Natural killer cell treated with Interleukin-12 subunit alpha and Interleukin-12 subunit beta and Interleukin-15 and Interleukin-18, amount 100 ng/mL, for 72 hours (primary cell): Measurements from ENCODE around the gene PTMS. TPM values are rescaled to one million over a fixed set of nuclear protein-coding genes. Genes with fewer than 3 reads are reported as not detected.
"Not testable (repeated sequence)": the region's sequence is repeated elsewhere in the genome, so short reads cannot be mapped to it uniquely, and the experiment has no call there.

Source experiments
- ATAC-seq, 2 donors: fragments of 150-1000 bp; cut with Tn5 transposase in 1 of 2; sonication (Bioruptor Pico), chemical (Tn5 transposase) in 1 of 2; 2 replicates each; pipeline ENCODE4 v1.10.0; 2021
- DNase-seq: peaks from one replicate; pipeline ENCODE4 v3.0.0; 2022; ENCODE audit warnings: low spot score
- H3K27ac Mint-ChIP-seq, 2 donors: 1 replicate in 1 of 2; 2 replicates in 1 of 2; pipeline ENCODE4 v1.8.0; 2022; ENCODE audit warnings: mixed read lengths in 2 of 2, mild to moderate bottlenecking in 1 of 2, moderate library complexity in 1 of 2
- H3K27me3 Mint-ChIP-seq, 2 donors: 1 replicate in 1 of 2; 2 replicates in 1 of 2; pipeline ENCODE4 v1.8.0; 2022; ENCODE audit warnings: mixed read lengths in 2 of 2
- H3K36me3 Mint-ChIP-seq: one replicate; pipeline ENCODE4 v1.8.0; 2022; ENCODE audit warnings: mixed read lengths
- H3K4me1 Mint-ChIP-seq, 2 donors: 1 replicate in 1 of 2; 2 replicates in 1 of 2; pipeline ENCODE4 v1.8.0; 2022; ENCODE audit warnings: low read depth in 2 of 2, mixed read lengths in 2 of 2, mild to moderate bottlenecking in 1 of 2
- H3K4me3 Mint-ChIP-seq: one replicate; pipeline ENCODE4 v1.8.0; 2022; ENCODE audit warnings: mixed read lengths
- H3K9me3 Mint-ChIP-seq: 2 replicates; pipeline ENCODE4 v1.8.0; 2022; ENCODE audit warnings: mixed read lengths
- total RNA-seq, 2 donors: library from RNA; stranded (reverse); gene quantifications; one replicate each; pipeline ENCODE4 v1.2.3, GENCODE V29; 2022

PTMS gene
- total RNA-seq, 2 donors from 2014 or later, result 50.4 to 93.8 TPM

DNA sequence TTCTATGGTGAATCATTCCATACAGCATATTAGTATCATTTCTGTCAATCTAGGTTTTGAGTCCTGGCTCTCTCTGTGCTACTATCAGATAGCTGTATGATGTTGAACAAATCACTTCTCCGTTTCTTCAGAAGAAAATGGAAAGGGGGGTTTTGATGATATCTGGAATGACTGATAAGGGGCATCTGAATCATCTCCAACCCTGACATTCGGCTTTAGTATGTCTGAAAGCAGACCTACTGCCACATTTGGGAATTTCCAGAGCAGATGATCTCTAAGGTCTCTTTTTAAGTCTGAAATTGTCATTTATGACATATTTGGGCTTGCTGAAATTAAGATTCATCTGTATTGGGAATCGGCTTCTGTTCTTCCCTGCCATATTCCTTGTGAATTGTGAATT, 23.3 kb upstream of the PTMS start:
- ATAC-seq, result no peak
- H3K27ac Mint-ChIP-seq, result no peak overlapping the region
- H3K27me3 Mint-ChIP-seq, result no peaks in the 10 kb centered on the region
- no peak for DNase-seq
- H3K9me3 Mint-ChIP-seq, result no peaks in the 10 kb centered on the region
- peaks cover 7% of the 10 kb centered on the region for H3K36me3 Mint-ChIP-seq
- H3K4me3 Mint-ChIP-seq, result no peak overlapping the region
- peaks cover 6 to 8% of the 10 kb centered on the region in 2 donors for H3K4me1 Mint-ChIP-seq

DNA sequence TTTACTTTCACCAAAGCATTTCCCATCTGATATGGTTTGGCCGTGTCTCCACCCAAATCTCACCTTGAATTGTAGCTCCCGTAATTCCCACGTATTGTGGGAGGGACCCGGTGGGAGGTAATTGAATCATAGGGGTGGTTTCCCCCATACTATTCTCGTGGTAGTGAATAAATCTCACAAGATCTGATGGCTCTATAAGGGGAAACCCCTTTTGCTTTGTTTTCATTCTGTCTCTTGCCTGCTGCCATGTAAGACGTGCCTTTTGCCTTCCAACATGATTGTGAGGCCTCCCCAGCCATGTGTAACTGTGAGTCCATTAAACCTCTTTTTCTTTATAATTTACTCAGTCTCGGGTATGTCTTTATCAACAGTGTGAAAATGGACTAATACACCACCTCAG, 22.9 kb upstream of the PTMS start:
- not testable (repeated sequence) for DNase-seq, H3K27ac Mint-ChIP-seq, ATAC-seq, H3K9me3 Mint-ChIP-seq, H3K4me1 Mint-ChIP-seq, H3K4me3 Mint-ChIP-seq, H3K27me3 Mint-ChIP-seq
- H3K36me3 Mint-ChIP-seq, result peaks cover 11% of the 10 kb centered on the region

DNA sequence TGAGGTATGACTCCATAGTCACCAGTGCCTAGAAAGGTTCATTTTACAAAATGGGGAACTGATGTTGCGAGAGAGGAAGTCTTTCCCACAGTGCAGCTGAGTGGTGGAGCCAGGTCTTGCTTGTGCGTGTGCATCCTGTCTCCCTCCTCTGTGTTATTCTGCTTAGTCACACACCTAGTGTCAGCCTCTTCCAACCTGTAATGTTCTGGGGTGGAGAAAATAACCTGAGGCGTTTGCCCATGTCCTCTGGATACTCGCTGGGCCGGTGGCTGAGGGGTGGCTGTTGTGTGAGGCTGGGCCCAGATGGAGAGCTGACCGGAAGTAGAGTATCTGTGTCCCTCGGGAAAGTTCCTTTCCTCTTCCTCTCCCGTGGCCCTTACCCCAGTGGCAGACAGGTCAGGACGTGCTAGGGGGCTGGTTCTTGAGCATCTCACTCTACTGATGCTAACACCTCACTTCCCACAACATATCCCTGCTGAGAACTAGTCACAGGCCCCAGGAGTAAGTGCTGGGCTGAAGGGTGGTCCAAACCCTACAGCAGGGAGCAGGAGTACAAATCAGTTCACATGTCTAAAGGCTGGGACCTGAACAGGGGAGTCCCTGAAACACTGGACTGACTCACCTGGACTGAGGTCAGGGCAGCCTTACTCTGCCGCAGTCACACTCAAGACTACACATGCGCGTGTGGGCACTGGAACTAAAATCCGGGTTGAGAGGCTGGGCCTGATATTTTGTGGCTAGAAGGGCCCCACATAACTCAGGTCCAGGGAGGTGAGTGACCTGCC, 20.2 kb upstream of the PTMS start:
- DNase-seq (no peak), ATAC-seq (peak; percentile 73 to 74)
- H3K9me3 Mint-ChIP-seq, result no peaks in the 10 kb centered on the region
- peaks cover 6 to 8% of the 10 kb centered on the region in 2 donors for H3K4me1 Mint-ChIP-seq
- no peak overlapping the region for H3K4me3 Mint-ChIP-seq
- peaks cover 16% of the 10 kb centered on the region for H3K36me3 Mint-ChIP-seq
- H3K27me3 Mint-ChIP-seq, result no peaks in the 10 kb centered on the region
- H3K27ac Mint-ChIP-seq, result peak overlapping the region; percentile 57 to 76

DNA sequence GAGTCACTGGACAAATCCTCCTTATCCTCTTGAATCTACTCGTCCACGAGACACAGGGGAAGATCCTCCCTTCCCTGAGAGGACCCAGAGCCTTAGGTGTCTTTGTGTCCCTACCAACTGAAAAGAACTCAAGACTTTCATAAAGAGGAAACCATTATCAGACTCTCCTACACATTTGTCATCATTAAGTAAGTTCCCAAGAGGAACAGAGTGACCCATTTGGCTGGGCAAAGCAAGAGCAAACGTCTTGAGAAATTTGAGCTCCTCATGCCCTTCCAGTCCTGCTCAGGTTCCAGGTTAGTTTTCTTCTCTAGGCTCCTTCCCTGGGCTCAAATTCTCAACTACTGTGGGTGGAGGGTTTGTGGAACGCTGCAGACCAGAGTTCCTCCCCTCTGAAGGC, 18.9 kb upstream of the PTMS start:
- Mint-ChIP-seq H3K36me3 (peaks cover 18% of the 10 kb centered on the region), H3K9me3 (no peaks in the 10 kb centered on the region), H3K27me3 (no peaks in the 10 kb centered on the region), H3K27ac (peak overlapping the region in 1 of 2 donors; percentile 27), H3K4me3 (no peak overlapping the region), H3K4me1 (peaks cover 12 to 14% of the 10 kb centered on the region in 2 donors)
- no peak for DNase-seq
- ATAC-seq, result no peak

DNA sequence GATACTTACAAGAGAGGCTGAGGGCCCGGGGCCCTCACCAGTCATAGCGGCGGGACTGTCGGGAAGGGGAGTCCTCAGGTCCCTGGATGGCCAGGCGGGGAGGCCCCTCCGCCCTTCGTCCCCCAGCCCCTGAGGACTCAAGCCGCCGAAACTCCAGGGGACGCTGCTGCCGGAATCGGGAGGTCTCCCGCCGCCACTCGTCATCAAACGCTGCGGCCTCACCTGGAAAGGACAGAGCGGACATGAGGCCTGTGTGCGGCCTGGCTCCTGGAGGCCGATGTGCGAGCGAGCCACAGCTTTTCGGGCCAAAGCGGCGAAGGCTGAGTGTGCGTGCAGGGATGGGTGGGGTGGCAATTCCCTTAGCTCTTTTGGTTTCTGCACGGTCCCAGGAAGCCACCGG, 17.4 kb upstream of the PTMS start:
- H3K27me3 Mint-ChIP-seq, result no peaks in the 10 kb centered on the region
- no peak overlapping the region for H3K27ac Mint-ChIP-seq
- peaks cover 18% of the 10 kb centered on the region for H3K36me3 Mint-ChIP-seq

DNA sequence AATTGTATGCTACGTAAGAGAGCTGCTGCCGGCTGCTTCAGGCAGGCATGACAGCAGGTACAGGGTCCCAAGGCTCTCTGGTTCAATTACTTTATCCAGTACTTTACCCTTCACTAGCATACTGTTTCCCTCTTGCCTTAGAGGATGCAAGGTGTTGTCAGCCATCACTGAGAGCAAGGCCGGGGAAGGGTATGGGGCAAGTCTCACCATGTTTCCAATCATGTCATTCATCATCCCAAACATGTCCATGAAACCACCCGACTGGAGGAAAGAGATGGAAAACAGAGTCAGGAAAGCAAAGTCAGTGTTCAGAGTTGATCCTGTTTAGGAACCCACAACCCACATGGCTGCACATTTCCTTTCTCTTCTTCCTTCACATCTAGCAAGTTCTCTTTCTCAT, 15.7 kb upstream of the PTMS start:
- ATAC-seq, result no peak
- Mint-ChIP-seq H3K36me3 (peaks cover 18% of the 10 kb centered on the region), H3K4me1 (peaks cover 12 to 14% of the 10 kb centered on the region in 2 donors), H3K9me3 (no peaks in the 10 kb centered on the region), H3K27me3 (no peaks in the 10 kb centered on the region), H3K4me3 (no peak overlapping the region), H3K27ac (peak overlapping the region in 1 of 2 donors; percentile 89)
- no peak for DNase-seq

More for the DNA sequence above, 17.4 kb upstream of the PTMS start:
- Mint-ChIP-seq H3K4me3 (no peak overlapping the region), H3K4me1 (peaks cover 16 to 17% of the 10 kb centered on the region in 2 donors), H3K9me3 (no peaks in the 10 kb centered on the region)
- no peak for DNase-seq
- no peak for ATAC-seq

DNA sequence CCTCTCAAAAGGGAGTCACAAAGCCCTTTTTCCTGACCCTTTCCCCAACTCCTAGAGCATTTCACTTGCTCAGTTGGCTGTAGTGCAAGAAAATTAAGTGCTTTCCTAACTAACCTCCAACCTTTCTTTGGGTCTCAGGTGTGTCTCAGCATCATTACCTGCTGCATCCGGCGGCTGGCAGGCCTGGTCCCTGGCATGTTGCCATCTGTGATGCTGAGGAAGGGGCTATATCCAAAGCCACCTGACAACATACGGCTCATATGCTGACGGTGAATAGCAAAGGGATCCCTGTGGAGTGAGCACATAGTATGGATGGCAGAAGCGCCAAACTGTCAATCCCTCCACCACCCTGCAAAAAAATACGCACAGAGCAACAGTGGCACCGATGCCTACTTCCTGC, 14.4 kb upstream of the PTMS start:
- DNase-seq, result no peak
- Mint-ChIP-seq H3K9me3 (no peaks in the 10 kb centered on the region), H3K4me3 (peak overlapping the region; percentile 91), H3K4me1 (peaks cover 12 to 13% of the 10 kb centered on the region in 2 donors), H3K27ac (peak overlapping the region; percentile 89), H3K27me3 (peaks cover 0 to under 1% of the 10 kb centered on the region in 2 donors), H3K36me3 (peaks cover 18% of the 10 kb centered on the region)
- no peak for ATAC-seq

DNA sequence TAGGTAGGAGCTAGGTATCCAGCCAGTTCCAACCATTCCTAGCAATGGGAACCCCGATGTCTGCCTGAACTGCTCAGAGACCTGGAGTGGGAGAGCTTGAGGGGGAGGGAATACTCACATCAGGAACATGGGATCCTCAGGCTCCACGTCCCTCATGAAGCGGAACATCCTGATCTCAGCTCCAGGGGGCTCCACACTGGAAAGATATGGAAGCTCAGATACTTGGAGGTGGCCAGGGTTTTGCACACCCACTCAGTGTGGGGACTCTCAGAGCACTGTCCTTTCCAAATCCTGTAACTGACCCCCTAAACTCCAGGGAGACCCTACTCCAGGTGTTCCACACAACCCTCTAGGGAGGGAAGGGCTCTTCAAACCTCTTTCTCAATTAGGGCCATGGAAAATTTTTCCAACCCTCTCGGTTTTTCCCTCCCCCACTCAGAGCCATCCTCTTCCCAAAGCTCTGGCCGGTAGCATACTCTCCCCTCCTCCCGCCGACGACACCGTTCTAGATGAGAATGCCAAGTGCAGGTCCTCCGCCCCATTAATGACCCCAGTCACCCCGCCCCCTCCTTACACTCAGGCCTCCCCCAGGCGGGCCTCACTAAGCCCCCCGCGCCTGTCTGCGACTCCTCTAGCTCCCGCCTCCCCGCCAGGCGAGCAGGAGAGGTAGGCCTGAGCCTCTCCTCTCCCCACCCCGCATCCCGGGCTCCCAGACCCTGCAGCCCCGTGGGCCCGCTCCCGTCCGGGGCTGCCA, 13.8 kb upstream of the PTMS start:
- Mint-ChIP-seq H3K36me3 (peaks cover 16% of the 10 kb centered on the region), H3K9me3 (no peaks in the 10 kb centered on the region), H3K27ac (peak overlapping the region; percentile 89), H3K4me3 (peak overlapping the region; percentile 91), H3K4me1 (peaks cover 12 to 16% of the 10 kb centered on the region in 2 donors), H3K27me3 (peaks cover 2 to 7% of the 10 kb centered on the region in 2 donors)
- DNase-seq (no peak), ATAC-seq (peak in 1 of 2 donors; percentile 1)

DNA sequence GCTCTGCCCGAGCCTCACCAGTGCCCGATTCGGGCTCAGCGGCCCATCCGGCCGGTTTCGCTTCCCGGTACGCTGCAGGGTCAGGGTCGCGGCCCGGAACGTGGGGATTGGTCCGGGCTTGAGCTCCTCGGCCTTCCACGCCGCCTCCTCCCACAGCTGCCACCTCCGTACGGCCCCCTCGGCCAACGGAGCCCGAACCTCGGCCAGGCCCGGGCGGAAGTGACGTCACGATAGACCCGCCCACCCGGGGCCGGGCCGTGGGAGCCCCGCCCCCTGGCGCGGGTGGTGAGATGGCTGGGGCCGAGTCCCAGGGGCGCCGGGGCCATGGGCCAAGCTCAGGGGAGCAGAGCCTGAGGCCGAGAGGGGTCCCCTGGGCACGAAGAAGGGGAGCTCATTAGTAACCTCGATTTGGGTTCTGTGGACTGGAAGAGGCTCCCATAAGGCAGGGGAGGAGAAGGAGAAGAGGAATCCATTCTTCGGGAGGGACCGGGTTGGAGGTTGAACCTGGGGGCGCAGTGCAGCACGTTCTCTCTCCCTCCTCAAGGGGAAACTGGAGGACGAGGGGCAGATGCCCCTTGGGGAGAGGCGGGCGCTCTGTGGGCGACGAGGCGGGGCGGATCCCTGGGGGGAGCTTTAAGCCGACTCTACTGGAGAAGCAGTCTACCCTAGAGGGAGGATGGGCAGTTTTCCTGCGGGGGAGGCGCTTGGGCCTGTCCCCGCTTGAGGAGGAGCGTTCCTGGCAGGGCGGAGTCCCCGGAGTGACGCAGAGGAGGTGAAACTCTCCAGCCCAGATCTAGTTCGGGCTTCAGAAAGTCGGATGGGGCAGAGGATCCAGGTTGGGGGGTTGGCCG, 13.0 kb upstream of the PTMS start, which contains the start of gene MLF2:
MLF2 (minus strand) TSS at position 221 of the 851 bp plus-strand sequence. CDS start 807 bp downstream, outside the sequence.
- H3K27me3 Mint-ChIP-seq, result peaks cover 4 to 8% of the 10 kb centered on the region in 2 donors
- no peaks in the 10 kb centered on the region for H3K9me3 Mint-ChIP-seq
- peaks cover 8% of the 10 kb centered on the region for H3K36me3 Mint-ChIP-seq
- peak within 1 kb of the TSS; percentile 89 for H3K27ac Mint-ChIP-seq
- peak; percentile 99 for DNase-seq
- peak within 1 kb of the TSS; percentile 91 for H3K4me3 Mint-ChIP-seq
- peak; percentile 95 to 96 for ATAC-seq
- H3K4me1 Mint-ChIP-seq, result peaks cover 12 to 22% of the 10 kb centered on the region in 2 donors

DNA sequence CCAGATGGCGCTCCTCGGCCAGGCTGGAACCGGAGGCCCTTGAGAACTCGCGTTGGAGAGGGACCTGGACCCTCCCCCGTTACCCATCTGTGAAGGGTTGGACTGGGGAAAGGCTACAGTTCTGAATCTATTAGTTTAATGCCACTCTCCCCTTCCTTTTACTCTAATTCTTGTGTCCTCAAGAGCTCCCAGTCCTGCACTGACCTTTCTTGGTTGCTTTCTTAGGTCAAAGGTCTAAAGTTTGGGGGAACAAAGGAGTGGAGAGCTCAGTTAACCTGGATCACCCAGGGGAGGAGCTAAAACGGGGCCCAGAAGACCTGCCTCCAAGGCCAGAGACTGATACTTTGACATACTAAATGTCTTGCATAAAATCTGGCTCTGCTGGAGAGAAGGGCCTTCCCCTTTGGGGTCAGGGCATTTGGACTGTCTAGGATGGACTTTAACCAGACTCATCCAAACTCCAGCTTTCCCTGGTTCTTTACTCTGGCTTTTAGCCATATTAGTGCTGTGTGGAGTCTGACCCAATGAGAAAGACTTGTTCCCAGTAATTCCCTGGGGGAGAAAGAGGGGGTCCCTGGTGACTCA, 12.3 kb upstream of the PTMS start:
- peaks cover 6% of the 10 kb centered on the region for H3K36me3 Mint-ChIP-seq
- H3K9me3 Mint-ChIP-seq, result no peaks in the 10 kb centered on the region
- H3K4me1 Mint-ChIP-seq, result peaks cover 18 to 28% of the 10 kb centered on the region in 2 donors
- H3K4me3 Mint-ChIP-seq, result peak overlapping the region; percentile 91
- no peak for ATAC-seq
- peaks cover 8 to 10% of the 10 kb centered on the region in 2 donors for H3K27me3 Mint-ChIP-seq
- peak overlapping the region; percentile 89 for H3K27ac Mint-ChIP-seq
- DNase-seq, result no peak

DNA sequence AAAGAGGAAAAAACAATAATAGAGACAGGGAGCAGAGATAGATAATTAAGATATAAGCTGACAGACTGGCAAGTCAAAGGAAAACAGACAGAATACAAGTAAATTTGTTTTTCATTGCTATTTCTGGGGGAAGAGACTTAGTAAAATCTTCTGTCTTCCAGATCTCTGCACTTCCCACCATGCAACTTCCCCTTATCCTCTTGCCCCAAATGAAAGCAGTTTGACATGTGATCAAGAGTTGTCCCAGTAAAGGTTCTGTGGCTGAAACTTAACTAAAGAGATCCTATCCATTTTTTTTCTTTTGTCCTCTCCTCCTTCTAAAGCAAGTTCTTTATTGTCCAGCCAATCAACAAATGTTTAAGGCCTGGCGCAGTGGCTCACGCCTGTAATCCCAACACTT, 11.8 kb upstream of the PTMS start:
- peaks cover 18 to 29% of the 10 kb centered on the region in 2 donors for H3K4me1 Mint-ChIP-seq
- peaks cover 8 to 11% of the 10 kb centered on the region in 2 donors for H3K27me3 Mint-ChIP-seq
- H3K36me3 Mint-ChIP-seq, result peaks cover 6% of the 10 kb centered on the region
- DNase-seq, result no peak
- H3K4me3 Mint-ChIP-seq, result no peak overlapping the region
- H3K9me3 Mint-ChIP-seq, result no peaks in the 10 kb centered on the region
- no peak for ATAC-seq
- H3K27ac Mint-ChIP-seq, result peak overlapping the region in 1 of 2 donors; percentile 89

DNA sequence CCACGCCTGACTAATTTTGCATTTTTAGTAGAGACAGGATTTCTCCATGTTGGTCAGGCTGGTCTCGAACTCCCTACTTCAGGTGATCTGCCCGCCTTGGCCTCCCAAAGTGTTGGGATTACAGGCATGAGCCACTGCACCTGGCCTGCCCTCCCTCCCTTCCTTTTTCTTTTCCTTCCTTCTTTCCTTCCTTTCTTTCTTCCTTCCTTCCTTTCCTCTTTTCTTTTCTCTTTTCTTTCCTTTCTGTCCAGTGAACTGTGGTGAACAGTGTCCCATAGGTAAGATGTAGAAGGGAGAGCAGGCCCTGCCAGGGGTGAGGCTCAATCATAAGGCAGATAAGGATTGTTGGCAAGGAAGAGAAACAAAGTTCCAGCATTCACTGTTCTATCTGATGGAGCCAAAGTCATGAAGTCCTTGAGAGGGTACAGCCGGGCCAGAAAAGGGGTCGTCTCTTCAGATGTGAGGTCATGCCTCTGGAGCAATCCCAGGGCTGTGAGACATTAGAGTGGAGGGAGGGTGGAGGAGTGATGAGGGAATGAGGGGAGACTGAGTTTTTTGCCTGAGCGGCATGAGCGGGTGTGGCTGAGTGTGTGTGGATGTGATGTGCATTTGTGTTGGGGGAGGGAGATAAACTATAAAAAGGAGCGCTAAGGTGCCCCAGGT, 9.0 kb upstream of the PTMS start:
- Mint-ChIP-seq H3K4me1 (peaks cover 12 to 23% of the 10 kb centered on the region in 2 donors), H3K36me3 (no peaks in the 10 kb centered on the region), H3K4me3 (no peak overlapping the region), H3K27me3 (peaks cover 8 to 11% of the 10 kb centered on the region in 2 donors), H3K27ac (peak overlapping the region in 1 of 2 donors; percentile 15), H3K9me3 (no peaks in the 10 kb centered on the region)
- DNase-seq (peak; percentile 15), ATAC-seq (no peak)
